ENCODE data around the gene CBFA2T2. TPM values are rescaled to one million over a fixed set of nuclear protein-coding genes. Genes with fewer than 3 reads are reported as not detected.
"Not testable (repeated sequence)": the region's sequence is repeated elsewhere in the genome, so short reads cannot be mapped to it uniquely, and the experiment has no call there.

The CBFA2T2 gene
- 10 to 100 TPM; 14.4 to 14.8 TPM for total RNA-seq

DNA sequence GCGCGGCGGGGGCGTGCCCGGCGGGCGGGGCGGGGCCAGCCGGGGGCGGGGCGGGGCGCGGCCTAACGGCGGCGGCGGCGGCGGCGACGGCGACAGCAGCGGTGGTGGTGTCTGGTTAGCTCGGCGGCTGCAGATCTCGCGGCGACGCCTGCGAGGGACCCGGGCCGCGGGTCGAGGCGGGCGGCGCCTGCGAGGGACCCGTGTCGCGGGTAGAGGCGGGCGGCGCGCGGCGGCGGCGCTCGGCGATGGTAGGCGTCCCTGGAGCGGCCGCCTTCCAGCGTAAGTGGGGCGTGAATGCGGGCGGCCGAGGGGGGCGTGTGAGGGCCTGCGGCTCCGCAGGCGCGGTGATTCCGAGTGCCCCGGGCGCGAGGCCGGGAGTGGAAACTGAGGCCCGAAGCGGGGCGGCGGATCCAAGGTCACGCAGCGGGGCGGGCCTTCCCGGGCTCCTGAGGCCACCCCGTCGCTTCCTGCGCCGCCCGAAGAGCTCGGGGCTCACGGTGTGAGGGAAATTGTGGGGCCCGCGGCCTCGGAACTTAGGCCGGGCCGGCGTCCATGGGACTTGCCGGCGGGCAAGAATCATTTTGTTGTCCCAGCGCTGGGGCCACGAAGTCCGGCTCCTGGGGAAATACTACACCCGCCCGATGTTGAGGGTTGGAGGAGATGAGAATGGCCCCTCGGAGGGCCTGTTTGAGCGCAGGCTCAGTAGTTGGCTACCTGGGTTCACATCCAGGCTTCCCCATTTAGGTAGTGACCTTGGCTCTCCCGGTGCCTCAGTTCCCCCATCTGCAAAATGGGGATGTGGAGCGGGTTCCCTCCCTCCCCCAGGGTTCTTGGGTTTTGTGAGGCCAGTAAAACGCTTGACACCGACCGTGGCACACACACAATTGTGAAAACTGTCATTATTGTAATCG lies at the start of gene CBFA2T2:
TSS of gene CBFA2T2 (plus strand) at position 74 of the 911 bp plus-strand sequence. CDS start at position 246, 172 bp downstream.
- Mint-ChIP-seq H3K9me3 (ENCODE audit: insufficient read depth) (no peaks in the 10 kb centered on the region), H3K27ac (peak within 1 kb of the TSS; percentile 90), H3K4me1 (ENCODE audit: low read depth) (peaks cover 12% of the 10 kb centered on the region), H3K27me3 (ENCODE audit: low read depth) (no peaks in the 10 kb centered on the region), H3K4me3 (peak within 1 kb of the TSS; percentile 84), H3K36me3 (ENCODE audit: low read depth) (peaks cover 2% of the 10 kb centered on the region)
- CTCF ChIA-PET, result interaction anchor here (0.7 to 1.5 kb wide), 6 partner anchors 25 to 230 kb away, joined by 3 to 5 read pairs (median 4); partner anchors contain the start of gene PXMP4
- ATAC-seq (peak; percentile 75), DNase-seq (peak; percentile 67)
- POLR2A ChIA-PET, result interaction anchor here (0.5 to 2.2 kb wide), 14 partner anchors 10 to 956 kb away, joined by 3 to 12 read pairs (median 4); partner anchors contain the start of gene ACTL10

DNA sequence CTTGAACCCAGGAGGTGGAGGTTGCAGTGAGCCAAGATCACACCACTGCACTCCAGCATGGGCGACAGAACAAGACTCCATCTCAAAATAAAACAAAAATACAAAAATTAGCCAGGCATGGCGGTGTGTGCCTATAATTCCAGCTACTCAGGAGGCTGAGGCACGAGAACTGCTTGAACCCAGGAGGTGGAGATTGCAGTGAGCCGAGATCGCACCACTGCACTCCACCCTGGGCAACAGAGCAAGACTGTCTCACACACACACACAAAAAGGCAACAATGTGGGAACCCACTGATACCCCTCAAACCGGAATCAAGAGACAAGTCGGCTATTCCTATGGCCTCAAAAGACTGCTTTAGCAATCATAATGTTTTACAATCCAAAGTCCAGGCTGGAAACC lies 49.3 kb upstream of the CBFA2T2 start:
- POLR2A ChIA-PET; H3K9me3 Mint-ChIP-seq (ENCODE audit: insufficient read depth); DNase-seq; H3K36me3 Mint-ChIP-seq (ENCODE audit: low read depth); H3K27ac Mint-ChIP-seq; H3K4me3 Mint-ChIP-seq; ATAC-seq: not testable (repeated sequence)
- H3K27me3 Mint-ChIP-seq (ENCODE audit: low read depth), result peaks cover 11% of the 10 kb centered on the region
- CTCF ChIA-PET, result interaction anchor here (1.0 kb wide), 1 partner anchor 228 kb away, joined by 3 read pairs; no protein-coding TSS in a partner anchor
- peaks cover 23% of the 10 kb centered on the region for H3K4me1 Mint-ChIP-seq (ENCODE audit: low read depth)

DNA sequence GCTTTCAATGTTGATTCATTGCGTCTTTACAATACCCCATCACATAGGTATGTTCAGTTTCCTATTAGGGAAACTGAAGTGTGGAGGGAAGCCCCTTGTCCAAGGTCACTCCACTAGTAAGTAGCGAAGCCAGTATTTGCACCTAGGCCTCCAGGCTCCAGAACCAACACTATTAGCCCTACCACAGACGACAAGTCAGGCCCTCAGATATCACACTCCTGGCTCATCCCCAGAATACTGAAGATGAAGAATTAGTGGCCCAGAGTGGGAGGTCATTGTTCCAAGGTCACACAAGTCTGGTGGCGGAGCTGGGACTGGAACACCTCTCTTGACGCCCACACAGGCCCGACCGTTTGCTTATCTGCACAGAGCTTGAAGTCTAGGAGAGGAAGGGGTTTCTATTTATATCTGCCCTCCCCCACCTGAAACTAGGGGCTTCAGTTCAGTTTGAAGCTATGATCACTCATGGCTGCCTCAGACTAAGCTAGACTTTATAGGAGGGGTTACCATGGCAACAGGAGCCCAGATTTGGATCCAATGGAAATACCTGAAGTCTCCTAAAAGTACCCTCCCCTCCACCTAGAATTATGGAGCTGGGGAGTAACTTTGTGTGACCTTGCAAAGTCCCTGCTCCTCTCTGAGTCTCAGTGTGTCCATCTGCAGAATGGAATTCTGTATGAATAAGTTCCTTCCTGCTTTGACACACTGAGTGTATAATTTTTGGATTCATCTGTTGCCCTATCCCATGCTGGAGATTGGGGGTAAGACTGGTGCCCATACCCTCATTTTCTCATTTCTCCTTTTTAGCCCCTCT lies 48.5 kb upstream of the CBFA2T2 start:
- H3K27me3 Mint-ChIP-seq (ENCODE audit: low read depth), result peaks cover 11% of the 10 kb centered on the region
- DNase-seq, result no peak
- ChIA-PET POLR2A (no interaction called here), CTCF (interaction anchor here (1.0 kb wide), 1 partner anchor 227 kb away, joined by 3 read pairs; no protein-coding TSS in a partner anchor)
- peaks cover 29% of the 10 kb centered on the region for H3K4me1 Mint-ChIP-seq (ENCODE audit: low read depth)
- no peak overlapping the region for H3K4me3 Mint-ChIP-seq
- H3K27ac Mint-ChIP-seq, result no peak overlapping the region
- no peak for ATAC-seq
- no peaks in the 10 kb centered on the region for H3K9me3 Mint-ChIP-seq (ENCODE audit: insufficient read depth)
- H3K36me3 Mint-ChIP-seq (ENCODE audit: low read depth), result no peaks in the 10 kb centered on the region

DNA sequence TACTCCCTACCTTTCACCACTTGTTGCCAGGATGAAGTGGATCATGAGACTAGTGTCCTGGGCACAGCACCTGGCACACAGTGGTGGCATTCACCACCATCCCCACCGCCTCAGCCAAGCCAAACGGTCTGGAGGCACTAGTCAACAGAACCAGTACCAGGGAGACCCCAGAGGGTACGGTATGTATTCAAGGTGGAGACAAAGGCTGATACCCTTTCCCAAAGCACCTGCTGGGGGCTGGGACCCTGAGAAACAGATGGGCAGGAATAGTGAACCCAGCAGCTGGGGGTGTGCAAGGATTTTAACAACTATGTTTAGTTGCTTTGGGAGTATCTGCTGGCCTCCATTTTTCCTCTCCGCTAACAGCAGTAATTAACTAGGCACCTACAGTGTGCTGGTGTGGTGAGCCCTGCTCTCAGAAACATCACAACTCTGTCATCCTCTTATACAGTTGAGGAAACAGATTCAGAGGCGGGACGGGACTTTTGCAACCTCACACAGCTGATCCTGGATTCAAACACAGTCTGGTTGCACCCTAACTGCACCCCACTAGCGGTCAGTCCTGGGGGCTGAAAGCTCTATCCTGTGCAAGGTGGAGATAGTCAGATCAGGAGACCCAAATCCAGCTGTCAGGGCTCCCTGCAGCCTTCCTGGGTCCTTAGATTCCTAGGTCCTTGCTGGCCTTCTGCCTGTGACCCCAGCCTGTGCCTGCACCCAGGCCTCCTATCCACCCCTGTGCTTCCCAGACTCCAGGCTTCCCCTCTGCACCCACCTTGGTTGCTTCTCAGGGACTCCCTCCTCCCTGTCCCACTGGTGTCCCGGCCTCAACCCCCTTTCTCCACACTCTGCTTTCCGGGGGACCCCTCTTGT lies 47.5 kb upstream of the CBFA2T2 start:
- Mint-ChIP-seq H3K27me3 (ENCODE audit: low read depth) (peaks cover 11% of the 10 kb centered on the region), H3K9me3 (ENCODE audit: insufficient read depth) (no peaks in the 10 kb centered on the region), H3K4me1 (ENCODE audit: low read depth) (peaks cover 34% of the 10 kb centered on the region), H3K36me3 (ENCODE audit: low read depth) (no peaks in the 10 kb centered on the region), H3K27ac (peak overlapping the region; percentile 68), H3K4me3 (peak overlapping the region; percentile 69)
- DNase-seq, result peak; percentile 22
- CTCF ChIA-PET, result interaction anchor here (0.9 to 2.9 kb wide), 2 partner anchors 42 to 225 kb away, joined by 3 to 12 read pairs; partner anchors contain the start of gene ACTL10
- POLR2A ChIA-PET, result interaction anchor here (1.0 to 1.5 kb wide), 2 partner anchors 223 to 670 kb away, joined by 3 read pairs; no protein-coding TSS in a partner anchor
- ATAC-seq, result no peak

DNA sequence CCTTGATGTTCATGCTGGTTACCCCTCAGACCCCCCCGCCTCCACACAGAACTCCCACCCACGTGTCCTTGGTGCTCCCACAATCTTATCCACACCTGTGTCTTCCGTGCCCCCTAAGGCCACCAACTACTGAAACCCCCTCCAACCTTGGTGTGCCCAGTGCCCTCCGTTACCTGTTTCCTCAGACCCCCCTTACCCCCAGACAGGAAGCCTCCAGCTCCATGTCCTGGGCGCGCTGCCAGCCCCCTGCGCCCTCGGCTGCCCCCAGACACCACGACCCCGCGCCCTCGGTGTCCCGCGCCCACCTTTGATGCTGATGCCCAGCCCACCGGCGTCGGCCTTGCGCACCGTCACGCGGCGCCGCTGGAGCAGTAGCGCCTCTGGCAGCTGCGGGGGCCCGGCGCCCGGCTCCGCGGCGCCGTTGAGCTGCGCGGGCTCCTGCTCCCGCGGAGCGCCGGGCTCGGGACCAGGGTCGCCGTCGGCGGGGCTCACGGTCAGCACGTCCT lies 46.8 kb upstream of the CBFA2T2 start:
- peak; percentile 23 for ATAC-seq
- POLR2A ChIA-PET, result interaction anchor here (0.6 to 1.5 kb wide), 3 partner anchors 222 to 670 kb away, joined by 3 read pairs; no protein-coding TSS in a partner anchor

DNA sequence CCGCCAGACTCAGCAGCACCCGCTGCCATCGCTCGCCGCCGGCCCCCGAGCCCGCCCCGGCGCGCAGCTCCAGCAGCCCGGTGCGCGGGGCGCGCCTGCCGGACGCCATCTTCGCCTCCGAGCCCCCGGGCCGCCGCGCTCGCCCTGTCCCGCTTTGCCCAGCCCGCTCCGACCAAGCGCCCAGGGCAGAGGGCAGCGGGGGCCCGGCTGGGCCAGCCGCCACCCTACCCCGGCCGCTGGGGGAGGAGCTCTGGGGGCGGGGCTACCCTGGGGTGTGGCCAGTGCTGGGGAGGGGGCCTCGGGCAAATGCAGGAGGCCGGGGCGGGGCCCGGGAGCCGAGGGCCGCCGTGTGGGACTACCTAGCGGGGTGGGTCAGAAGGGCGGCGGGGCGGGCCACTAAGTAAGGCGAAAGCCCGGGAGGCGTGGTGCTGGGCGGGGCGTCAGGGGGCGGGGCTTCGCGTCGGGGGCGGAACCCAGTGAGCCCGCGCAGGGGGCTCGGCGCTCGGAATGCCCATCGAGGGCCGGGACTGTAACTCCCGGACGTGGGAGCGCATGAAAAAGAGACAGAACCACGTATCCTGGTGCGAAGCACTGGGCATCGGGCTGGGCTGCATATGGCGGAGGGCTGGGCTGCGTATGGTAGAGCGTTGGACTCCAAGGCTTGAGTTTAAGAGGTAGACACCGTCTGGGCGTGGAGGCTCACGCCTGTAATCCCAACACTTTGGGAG lies 46.2 kb upstream of the CBFA2T2 start, which contains the start of gene SNTA1:
TSS of gene SNTA1 (minus strand) at position 252 of the 728 bp plus-strand sequence. CDS start at position 109, 143 bp downstream.
- peak; percentile 88 for ATAC-seq
- ChIA-PET CTCF (interaction anchor here (0.9 to 2.9 kb wide), 4 partner anchors 12 to 224 kb away, joined by 3 to 12 read pairs (median 6); partner anchors contain the start of gene ACTL10), POLR2A (interaction anchor here (0.6 to 1.7 kb wide), 4 partner anchors 42 to 669 kb away, joined by 3 to 8 read pairs (median 3); partner anchors contain the start of gene CDK5RAP1)
- Mint-ChIP-seq H3K9me3 (ENCODE audit: insufficient read depth) (no peaks in the 10 kb centered on the region), H3K36me3 (ENCODE audit: low read depth) (no peaks in the 10 kb centered on the region), H3K4me1 (ENCODE audit: low read depth) (peaks cover 34% of the 10 kb centered on the region), H3K27me3 (ENCODE audit: low read depth) (peaks cover 11% of the 10 kb centered on the region), H3K4me3 (peak within 1 kb of the TSS; percentile 85), H3K27ac (peak within 1 kb of the TSS; percentile 95)
- DNase-seq, result peak; percentile 94

More for the DNA sequence above, 46.8 kb upstream of the CBFA2T2 start:
- peaks cover 34% of the 10 kb centered on the region for H3K4me1 Mint-ChIP-seq (ENCODE audit: low read depth)
- H3K36me3 Mint-ChIP-seq (ENCODE audit: low read depth), result no peaks in the 10 kb centered on the region
- CTCF ChIA-PET, result interaction anchor here (0.9 to 2.9 kb wide), 3 partner anchors 43 to 225 kb away, joined by 3 to 12 read pairs (median 4); partner anchors contain the start of gene ACTL10
- peak overlapping the region; percentile 69 for H3K4me3 Mint-ChIP-seq
- peak overlapping the region; percentile 68 for H3K27ac Mint-ChIP-seq
- H3K9me3 Mint-ChIP-seq (ENCODE audit: insufficient read depth), result no peaks in the 10 kb centered on the region
- H3K27me3 Mint-ChIP-seq (ENCODE audit: low read depth), result peaks cover 11% of the 10 kb centered on the region
- DNase-seq, result peak; percentile 30

DNA sequence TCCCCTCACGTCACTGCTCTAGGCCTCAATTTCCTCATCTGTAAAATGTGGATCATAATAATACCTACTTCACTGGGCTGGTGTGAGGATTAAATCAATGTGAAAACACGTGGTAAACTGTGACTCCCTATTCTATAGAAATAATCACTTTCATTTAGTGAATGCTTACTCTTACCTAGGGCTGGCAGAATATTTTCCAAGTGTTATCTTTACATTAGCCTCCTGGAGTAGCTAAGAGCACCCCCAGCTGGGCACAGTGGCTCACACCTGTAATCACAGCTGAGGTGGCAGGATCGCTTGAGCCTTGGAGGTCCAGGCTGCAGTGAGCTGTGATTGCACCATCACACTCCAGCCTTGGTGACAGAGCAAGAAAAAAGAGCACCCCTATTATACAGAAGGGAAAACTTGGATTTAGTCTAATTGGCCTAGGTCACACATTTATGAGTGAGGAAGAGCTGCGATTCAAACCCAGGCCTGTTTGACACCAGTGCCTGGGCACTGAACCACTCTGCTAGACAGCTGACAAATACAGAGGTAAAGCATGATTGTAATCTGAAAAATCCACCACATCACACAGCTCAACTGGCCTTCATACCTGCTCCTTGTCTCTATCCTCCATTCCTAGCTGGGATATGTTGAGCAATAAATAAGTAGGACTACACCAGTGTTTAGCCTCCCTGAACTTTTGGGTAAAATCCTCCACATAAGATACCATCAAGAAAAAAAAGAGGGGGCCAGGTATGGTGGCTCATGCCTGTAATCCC lies 44.9 kb upstream of the CBFA2T2 start:
- peak overlapping the region; percentile 95 for H3K27ac Mint-ChIP-seq
- peaks cover 11% of the 10 kb centered on the region for H3K27me3 Mint-ChIP-seq (ENCODE audit: low read depth)
- no peaks in the 10 kb centered on the region for H3K9me3 Mint-ChIP-seq (ENCODE audit: insufficient read depth)
- DNase-seq (peak; percentile 50), ATAC-seq (no peak)
- H3K4me1 Mint-ChIP-seq (ENCODE audit: low read depth), result peaks cover 34% of the 10 kb centered on the region
- ChIA-PET CTCF (interaction anchor here (0.6 to 2.9 kb wide), 9 partner anchors 9 to 287 kb away, joined by 3 to 12 read pairs (median 4); partner anchors contain the start of genes ACTL10 and ZNF341), POLR2A (interaction anchor here (1.7 kb wide), 1 partner anchor 43 kb away, joined by 8 read pairs; the partner anchor contains the start of gene CDK5RAP1)
- no peaks in the 10 kb centered on the region for H3K36me3 Mint-ChIP-seq (ENCODE audit: low read depth)
- peak overlapping the region; percentile 85 for H3K4me3 Mint-ChIP-seq

DNA sequence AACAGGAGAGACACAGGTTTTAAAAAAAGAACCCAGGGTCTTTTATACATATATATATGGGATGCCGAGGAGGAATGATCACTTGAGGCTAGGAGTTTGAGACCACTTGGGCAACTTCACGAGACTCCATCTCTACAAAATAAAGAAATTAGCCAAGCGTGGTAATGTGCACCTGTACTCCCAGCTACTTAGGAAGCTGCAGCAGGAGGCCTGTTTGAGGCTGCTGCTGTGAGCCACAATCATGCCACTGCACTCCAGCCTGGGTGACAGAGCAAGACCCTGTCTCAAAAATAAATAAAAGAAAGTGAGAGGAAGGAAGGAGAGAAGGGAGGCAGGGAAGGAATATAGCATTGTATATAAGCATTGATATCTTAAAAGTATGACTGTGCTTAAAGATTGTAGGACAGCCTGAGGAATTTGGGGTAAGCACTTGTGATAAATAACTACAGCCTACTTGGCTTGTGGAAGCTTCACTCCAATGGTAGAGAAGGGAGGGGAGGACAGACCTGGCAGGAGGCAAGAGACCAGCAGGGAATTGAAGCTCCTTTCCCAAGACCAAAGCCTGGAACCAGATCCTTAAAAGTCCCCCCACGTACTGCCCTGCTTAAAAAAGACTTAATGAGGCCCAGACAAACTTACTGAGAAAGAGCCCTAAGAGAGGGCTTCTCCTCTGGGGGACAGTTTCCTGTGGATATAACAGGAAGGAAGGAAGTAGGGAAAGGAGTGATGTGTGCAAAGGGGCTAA lies 43.8 kb upstream of the CBFA2T2 start:
- Mint-ChIP-seq H3K27ac (peak overlapping the region; percentile 39), H3K4me1 (ENCODE audit: low read depth) (peaks cover 34% of the 10 kb centered on the region), H3K36me3 (ENCODE audit: low read depth) (no peaks in the 10 kb centered on the region), H3K4me3 (no peak overlapping the region), H3K9me3 (ENCODE audit: insufficient read depth) (no peaks in the 10 kb centered on the region), H3K27me3 (ENCODE audit: low read depth) (peaks cover 11% of the 10 kb centered on the region)
- ChIA-PET POLR2A (interaction anchor here (0.6 kb wide), 1 partner anchor 13 kb away, joined by 3 read pairs; no protein-coding TSS in a partner anchor), CTCF (interaction anchor here (0.8 to 1.9 kb wide), 4 partner anchors 46 to 286 kb away, joined by 3 to 7 read pairs (median 3); partner anchors contain the start of gene ZNF341)
- DNase-seq, result no peak
- ATAC-seq, result no peak

DNA sequence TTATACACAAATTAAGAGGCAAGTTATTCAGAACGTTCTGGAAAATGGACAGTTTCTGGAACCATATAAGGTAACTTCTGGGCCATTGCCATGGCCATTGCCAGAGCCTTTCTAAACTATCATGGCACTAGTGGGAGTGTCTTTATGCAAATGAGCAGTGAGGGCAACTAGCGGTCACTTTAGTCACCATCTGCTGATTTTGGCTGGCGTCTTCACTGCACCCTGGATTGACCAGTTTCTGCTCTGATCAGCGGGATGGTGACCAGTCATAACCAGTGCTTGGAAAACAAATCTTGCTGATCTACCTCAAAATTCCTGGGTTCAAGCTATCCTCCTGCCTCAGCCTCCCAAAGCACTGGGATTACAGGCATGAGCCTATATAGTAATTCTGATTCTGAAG lies 39.0 kb upstream of the CBFA2T2 start:
- no peak for ATAC-seq
- H3K9me3 Mint-ChIP-seq (ENCODE audit: insufficient read depth), result no peaks in the 10 kb centered on the region

More for the DNA sequence above, 39.0 kb upstream of the CBFA2T2 start:
- ChIA-PET CTCF (no interaction called here), POLR2A (interaction anchor here (0.6 kb wide), 1 partner anchor 203 kb away, joined by 3 read pairs; no protein-coding TSS in a partner anchor)
- no peak overlapping the region for H3K27ac Mint-ChIP-seq
- no peaks in the 10 kb centered on the region for H3K36me3 Mint-ChIP-seq (ENCODE audit: low read depth)
- H3K4me3 Mint-ChIP-seq, result no peak overlapping the region
- no peaks in the 10 kb centered on the region for H3K27me3 Mint-ChIP-seq (ENCODE audit: low read depth)
- H3K4me1 Mint-ChIP-seq (ENCODE audit: low read depth), result peaks cover 10% of the 10 kb centered on the region
- no peak for DNase-seq
